Kidney (tissue), 14 donors: ENCODE measurements around the gene STAP2. TPM values are rescaled to one million over a fixed set of nuclear protein-coding genes. Genes with fewer than 3 reads are reported as not detected.
A peak's percentile ranks its signal among the peaks of the same experiment; 100 is the strongest.

Experiments used
- DNase-seq, 5 donors: peaks; one replicate each; pipeline ENCODE4 v3.0.0-alpha.2; 2013 to 2020
- FAIRE-seq: peaks from 2 replicates; lab custom pipeline; 2012; peaks lifted over from hg19 to GRCh38; lab: Jason Lieb, UNC
- H3K27ac ChIP-seq, 2 donors: one replicate each; pipeline ENCODE4 v1.7.0; 2013; ENCODE audit warnings: low read depth in 2 of 2, low read length in 2 of 2, inconsistent platforms in 1 of 2
- H3K27me3 ChIP-seq: one replicate; pipeline ENCODE4 v1.7.1; 2013; ENCODE audit warnings: low read length, inconsistent platforms; ENCODE audit not compliant: control insufficient read depth, insufficient read depth
- H3K36me3 ChIP-seq, 3 donors: one replicate each; pipeline versions ENCODE4 v1.7.0 to v1.7.1; 2013; ENCODE audit warnings: low read length in 3 of 3, control low read depth in 1 of 3, inconsistent platforms in 1 of 3; ENCODE audit not compliant: insufficient read depth in 3 of 3, control insufficient read depth in 2 of 3
- H3K4me1 ChIP-seq, 3 donors: one replicate each; pipeline versions ENCODE4 v1.7.0 to v1.7.1; 2013; ENCODE audit warnings: low read length in 3 of 3, inconsistent platforms in 1 of 3, low read depth in 1 of 3; ENCODE audit not compliant: control insufficient read depth in 2 of 3, insufficient read depth in 2 of 3
- H3K4me3 ChIP-seq, 3 donors: one replicate each; pipeline versions ENCODE4 v1.7.0 to v1.8.1; 2013; ENCODE audit warnings: low read length in 3 of 3, control low read depth in 1 of 3, inconsistent platforms in 1 of 3
- H3K9ac ChIP-seq, 3 donors: one replicate each; pipeline versions ENCODE4 v1.7.0 to v1.7.1; 2013; ENCODE audit warnings: low read length in 3 of 3, control low read depth in 1 of 3, inconsistent platforms in 1 of 3
- H3K9me3 ChIP-seq, 3 donors: one replicate each; pipeline versions ENCODE4 v1.7.0 to v1.7.1; 2013; ENCODE audit warnings: low read length in 3 of 3, control low read depth in 1 of 3, inconsistent platforms in 1 of 3; ENCODE audit not compliant: control insufficient read depth in 2 of 3, insufficient read depth in 1 of 3
- CTCF ChIP-seq: IDR thresholded peaks from 3 replicates; pipeline ENCODE4 v1.5.1; 2012; ENCODE audit warnings: mild to moderate bottlenecking, moderate library complexity, borderline replicate concordance; ENCODE audit not compliant: insufficient read depth; ENCODE audit errors: extremely low read depth
- intact Hi-C: fragments of 100-400 bp; cut with DNase I; formaldehyde crosslinking; loops from one replicate; pipeline ENCODE4 v1.11.1; 2022
- polyA plus RNA-seq: library from polyadenylated mRNA; stranded (reverse); fragments of 350-450 nt; fragmentation: Illumina TruSeq; extraction: RNeasy Lipid Tissue Mini Kit (QIAGEN cat#74804); gene quantifications from one replicate; pipeline ENCODE4 v1.2.3, GENCODE V29; 2014; ENCODE audit warnings: low read depth, low replicate concordance; ENCODE audit not compliant: insufficient read depth
- total RNA-seq: library from RNA; stranded (reverse); fragmentation: NEBNext Ultra II Directional; extraction: Animal tissue kit (Norgen Biotek cat#: 25700); gene quantifications from one replicate; pipeline ENCODE4 v1.2.1, GENCODE V29; 2021
- donor health status: control.
- donor health status: control.
- donor health status: control.
- donor health status: control.
- donor health status: control.
- donor health status: DM: yes; HTN: yes; CAD: no.
- donor health status: Normal renal cell carcinoma (clear cell type).

Gene STAP2
- total and polyA plus RNA-seq, 2 donors from 2014 or later, result 32.3 to 61.5 TPM

- FAIRE-seq (no peak), DNase-seq (no peak)
- intact Hi-C loops, result no loop called here
- Histone ChIP-seq H3K27ac (no peak overlapping the region), H3K4me1 (peaks cover 0 to 10% (median 0%) of the 10 kb centered on the region in 3 donors), H3K4me3 (no peak overlapping the region), H3K36me3 (no peaks in the 10 kb centered on the region), H3K9me3 (no peaks in the 10 kb centered on the region), H3K27me3 (no peaks in the 10 kb centered on the region), H3K9ac (no peak overlapping the region)
- no peak for TF ChIP-seq CTCF
Measured at GRCh38 chr19:4323692-4324091, 14.9 kb downstream of the STAP2 start.

- TF ChIP-seq CTCF, result no peak
- Histone ChIP-seq H3K36me3 (no peaks in the 10 kb centered on the region), H3K9ac (no peak overlapping the region), H3K4me1 (peaks cover 0 to 8% (median 0%) of the 10 kb centered on the region in 3 donors), H3K4me3 (no peak overlapping the region), H3K9me3 (no peaks in the 10 kb centered on the region), H3K27me3 (no peaks in the 10 kb centered on the region), H3K27ac (no peak overlapping the region)
- intact Hi-C loops, result no loop called here
- no peak for FAIRE-seq
- peak in 4 of 5 donors; percentile 39 to 83 (median 57) for DNase-seq
Measured at GRCh38 chr19:4322942-4323665, 15.5 kb downstream of the STAP2 start.

- FAIRE-seq (no peak), DNase-seq (no peak)
- Histone ChIP-seq H3K27me3 (no peaks in the 10 kb centered on the region), H3K9me3 (no peaks in the 10 kb centered on the region), H3K36me3 (no peaks in the 10 kb centered on the region), H3K9ac (no peak overlapping the region), H3K4me1 (peaks cover 0 to 3% (median 0%) of the 10 kb centered on the region in 3 donors), H3K4me3 (no peak overlapping the region), H3K27ac (no peak overlapping the region)
- no peak for TF ChIP-seq CTCF
- intact Hi-C loops, result no loop called here
Measured at GRCh38 chr19:4320419-4320818, 18.2 kb downstream of the STAP2 start.
